Measurements from ENCODE around the gene TRIM49. TPM values are rescaled to one million over a fixed set of nuclear protein-coding genes. Genes with fewer than 3 reads are reported as not detected.
"Not testable (repeated sequence)": the region's sequence is repeated elsewhere in the genome, so short reads cannot be mapped to it uniquely, and the experiment has no call there.

TRIM49 gene
- not detected for total RNA-seq

GRCh38 chr11:89808475-89808874 lies at the start of gene TRIM49:
Gene TRIM49 (minus strand): TSS chr11:89808575. CDS start chr11:89804469, 4,106 bp downstream.
- H3K27me3 ChIP-seq (ENCODE audit: insufficient read depth, low read length); H3K4me3 ChIP-seq (ENCODE audit: low read length); H3K9me3 ChIP-seq (ENCODE audit: low read depth, low read length); H3K4me1 ChIP-seq (ENCODE audit: insufficient read depth, low read length): not testable (repeated sequence)

DNA sequence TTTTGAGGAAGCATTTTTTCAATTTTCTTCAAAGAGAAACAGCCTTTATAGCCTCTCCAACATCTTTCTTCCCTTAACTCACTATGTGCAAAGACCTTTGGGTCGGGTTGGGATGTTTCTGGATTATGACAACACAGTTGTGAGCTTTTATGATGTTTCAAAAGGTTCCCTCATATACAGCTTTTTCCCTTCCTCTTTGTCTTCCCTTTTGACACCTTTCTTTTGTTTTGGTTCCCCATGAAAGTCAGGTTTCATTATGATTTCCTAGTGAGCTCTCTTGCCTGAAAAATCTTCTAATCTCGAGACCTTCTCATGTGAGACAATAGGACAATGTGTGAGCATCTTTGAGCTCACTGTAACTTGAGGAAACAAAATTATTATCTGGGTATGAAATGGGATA lies 18.3 kb upstream of the TRIM49 start:
- H3K27me3 ChIP-seq (ENCODE audit: insufficient read depth, low read length); H3K4me1 ChIP-seq (ENCODE audit: insufficient read depth, low read length); H3K4me3 ChIP-seq (ENCODE audit: low read length); H3K9me3 ChIP-seq (ENCODE audit: low read depth, low read length): not testable (repeated sequence)

GRCh38 chr11:89820008-89820407 lies 11.6 kb upstream of the TRIM49 start:
- H3K4me3 ChIP-seq (ENCODE audit: low read length); H3K4me1 ChIP-seq (ENCODE audit: insufficient read depth, low read length); H3K9me3 ChIP-seq (ENCODE audit: low read depth, low read length); H3K27me3 ChIP-seq (ENCODE audit: insufficient read depth, low read length): not testable (repeated sequence)

DNA sequence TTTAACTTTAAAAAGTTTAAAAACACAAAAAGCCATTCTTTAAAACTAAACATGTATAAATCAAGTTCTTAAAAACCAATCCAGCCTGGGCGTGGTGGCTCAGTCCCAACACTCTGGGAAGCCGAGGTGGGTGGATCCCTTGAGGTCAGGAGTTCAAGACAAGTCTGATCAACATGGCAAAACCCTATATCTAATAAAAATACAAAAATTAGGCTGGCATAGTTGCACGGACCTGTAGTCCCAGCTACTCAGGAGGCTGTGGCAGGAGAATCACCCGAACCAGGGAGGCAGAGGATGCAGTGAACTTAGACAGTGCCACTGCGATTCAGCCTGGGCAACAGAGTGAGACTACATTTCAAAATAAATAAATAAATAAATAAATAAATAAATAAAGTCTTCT lies 5.2 kb upstream of the TRIM49 start:
- H3K9me3 ChIP-seq (ENCODE audit: low read depth, low read length); H3K4me1 ChIP-seq (ENCODE audit: insufficient read depth, low read length); H3K27me3 ChIP-seq (ENCODE audit: insufficient read depth, low read length); H3K4me3 ChIP-seq (ENCODE audit: low read length): not testable (repeated sequence)

DNA sequence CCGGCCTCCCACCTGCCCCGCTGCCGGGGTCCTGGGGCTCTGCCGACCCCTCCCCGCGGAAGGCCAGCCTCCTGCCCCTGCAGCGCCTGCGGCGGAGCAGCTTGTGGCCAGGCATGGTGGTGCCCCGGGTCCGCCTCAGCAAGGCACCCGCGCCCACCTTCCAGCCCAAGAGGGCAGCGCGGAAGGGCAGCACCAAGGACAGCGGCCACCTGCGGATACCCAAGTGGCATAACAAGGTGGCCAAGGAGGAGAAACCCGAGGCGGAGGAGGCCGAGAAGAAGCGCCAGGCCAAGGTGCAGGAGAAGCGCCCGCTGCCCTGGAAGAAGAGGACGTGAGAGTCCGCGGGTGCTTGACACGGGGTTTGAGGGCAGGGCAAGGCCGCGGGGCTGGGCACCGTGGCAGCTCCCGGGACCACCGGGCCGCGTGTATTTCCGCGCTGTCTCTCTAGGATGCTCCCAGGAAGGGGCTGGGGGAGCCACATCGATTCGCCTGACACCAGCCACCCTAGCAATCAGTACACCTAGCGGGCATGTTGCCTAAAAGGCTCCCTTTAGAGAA lies 20.8 kb downstream of the TRIM49 start:
- H3K9me3 ChIP-seq (ENCODE audit: low read depth, low read length), result not testable (repeated sequence)

DNA sequence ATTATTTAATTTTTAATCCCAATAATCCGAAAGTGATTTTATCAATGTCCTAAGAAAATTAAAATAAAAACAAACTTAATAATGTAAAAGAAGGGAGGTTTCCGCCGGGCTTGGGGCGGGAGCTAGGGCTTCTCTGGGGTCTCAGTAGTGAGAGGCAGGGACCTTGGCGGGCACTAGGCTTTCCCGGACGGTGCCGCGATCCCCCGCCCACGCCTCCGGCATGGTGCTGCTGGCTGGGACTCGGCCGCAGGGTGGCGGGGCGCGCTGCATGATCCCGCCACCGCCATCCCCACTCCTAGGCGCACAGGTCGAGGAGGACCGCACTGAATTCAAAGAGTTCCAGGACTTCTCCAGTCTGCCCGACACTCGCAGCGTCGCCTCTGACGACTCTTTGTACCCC lies 22.6 kb downstream of the TRIM49 start:
- H3K4me3 ChIP-seq (ENCODE audit: low read length); H3K27me3 ChIP-seq (ENCODE audit: insufficient read depth, low read length); H3K9me3 ChIP-seq (ENCODE audit: low read depth, low read length); H3K4me1 ChIP-seq (ENCODE audit: insufficient read depth, low read length): not testable (repeated sequence)

More for the DNA sequence above, 20.8 kb downstream of the TRIM49 start:
- not testable (repeated sequence) for H3K4me1 ChIP-seq (ENCODE audit: insufficient read depth, low read length); H3K27me3 ChIP-seq (ENCODE audit: insufficient read depth, low read length); H3K4me3 ChIP-seq (ENCODE audit: low read length)

GRCh38 chr11:89750822-89751221 lies 57.6 kb downstream of the TRIM49 start:
- not testable (repeated sequence) for H3K27me3 ChIP-seq (ENCODE audit: insufficient read depth, low read length); H3K4me1 ChIP-seq (ENCODE audit: insufficient read depth, low read length); H3K9me3 ChIP-seq (ENCODE audit: low read depth, low read length); H3K4me3 ChIP-seq (ENCODE audit: low read length)

Other genes with a start within 250 kb of the TRIM49 start
- not detected for gene TRIM77, start 98.3 kb downstream of the TRIM49 start, total RNA-seq
- gene TRIM64B, start 69.9 kb upstream of the TRIM49 start, total RNA-seq, result not detected
- not detected for gene TRIM49D1, start 113.7 kb upstream of the TRIM49 start, total RNA-seq
- gene TRIM49D2, start 115.5 kb upstream of the TRIM49 start, total RNA-seq, result not detected
- gene TRIM64, start 157.5 kb upstream of the TRIM49 start, total RNA-seq, result not detected
- not detected for gene TRIM49C, start 222.5 kb upstream of the TRIM49 start, total RNA-seq